MG63 (cell line): ENCODE data around the gene SLC6A12. TPM values are rescaled to one million over a fixed set of nuclear protein-coding genes. Genes with fewer than 3 reads are reported as not detected.
"Not testable (repeated sequence)": the region's sequence is repeated elsewhere in the genome, so short reads cannot be mapped to it uniquely, and the experiment has no call there.

ENCODE experiments used
- DNase-seq: peaks from one replicate; pipeline ENCODE4 v3.0.0-alpha.2; 2020
- H3K27me3 ChIP-seq: fragments of 250-450 bp; sonication (Bioruptor Pico); 2 replicates; pipeline ENCODE4 v1.5.1; 2020; ENCODE audit warnings: mild to moderate bottlenecking, moderate library complexity
- H3K36me3 ChIP-seq: fragments of 250-450 bp; sonication (Bioruptor Pico); 2 replicates; pipeline ENCODE4 v1.5.1; 2020; ENCODE audit warnings: mild to moderate bottlenecking, moderate library complexity
- H3K4me3 ChIP-seq: fragments of 250-450 bp; sonication (Bioruptor Pico); 2 replicates; pipeline ENCODE4 v1.5.1; 2020; ENCODE audit warnings: mild to moderate bottlenecking, moderate library complexity
- H3K9me3 ChIP-seq: fragments of 250-450 bp; sonication (Bioruptor Pico); 2 replicates; pipeline ENCODE4 v1.5.1; 2020; ENCODE audit warnings: mild to moderate bottlenecking, moderate library complexity
- total RNA-seq: library from RNA; depleted of rRNA; stranded (reverse); fragments of >200 nt; shearing (Covaris generic); gene quantifications from 2 replicates; pipeline ENCODE4 v1.2.3, GENCODE V29; 2014; ENCODE audit warnings: low replicate concordance

SLC6A12 gene
- total RNA-seq, 1 experiment from 2014 or later = not detected

DNA sequence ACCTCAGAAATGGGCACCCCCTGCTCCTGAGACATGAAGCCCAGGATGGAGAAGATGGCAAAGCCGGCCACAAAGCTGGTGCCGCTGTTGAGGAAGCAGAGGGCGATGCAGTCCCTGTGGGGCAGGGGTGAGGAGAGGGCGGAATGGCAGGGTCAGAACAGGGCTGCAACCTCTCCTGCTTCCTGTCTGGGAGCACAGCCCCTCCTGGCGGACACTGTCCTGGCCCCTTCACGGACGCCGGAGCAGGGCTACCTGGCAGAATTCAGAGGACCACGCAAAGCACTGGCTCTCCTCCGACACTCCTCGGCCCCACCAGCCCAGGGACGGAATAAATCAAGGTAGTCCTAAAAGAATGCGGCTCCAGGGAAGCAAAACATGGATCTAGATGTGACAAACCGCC lies 12.4 kb upstream of the SLC6A12 start:
- no peaks in the 10 kb centered on the region for H3K36me3 ChIP-seq
- no peaks in the 10 kb centered on the region for H3K9me3 ChIP-seq
- peaks cover 4% of the 10 kb centered on the region; the same call in 1 of the 2 replicates for H3K27me3 ChIP-seq
- no peak for DNase-seq
- no peak overlapping the region for H3K4me3 ChIP-seq

DNA sequence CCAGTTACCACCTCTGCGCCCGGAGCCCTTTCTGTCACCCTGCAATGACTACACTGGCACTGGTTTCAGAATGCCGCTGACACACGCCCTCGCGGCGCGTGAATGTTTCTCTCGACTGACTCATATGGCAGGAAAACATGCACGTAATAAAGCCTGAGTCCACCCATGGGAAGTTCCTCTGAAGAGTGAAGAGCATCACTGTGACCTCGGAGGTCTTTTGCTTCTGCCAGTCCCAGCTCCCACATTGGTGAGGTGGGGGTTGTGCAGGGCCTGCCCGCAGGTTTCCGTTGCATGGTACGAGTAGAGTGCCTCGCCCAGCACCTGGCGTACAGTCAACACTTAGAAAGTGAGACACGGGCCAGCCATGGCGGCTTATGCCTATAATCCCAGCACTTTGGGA lies 11.1 kb upstream of the SLC6A12 start:
- H3K36me3 ChIP-seq = no peaks in the 10 kb centered on the region
- H3K9me3 ChIP-seq = no peaks in the 10 kb centered on the region
- no peak for DNase-seq
- H3K27me3 ChIP-seq = 0 out of 2 replicates have a peak, but pooled peaks cover 2% of the 10 kb centered on the region
- H3K4me3 ChIP-seq = no peak overlapping the region

DNA sequence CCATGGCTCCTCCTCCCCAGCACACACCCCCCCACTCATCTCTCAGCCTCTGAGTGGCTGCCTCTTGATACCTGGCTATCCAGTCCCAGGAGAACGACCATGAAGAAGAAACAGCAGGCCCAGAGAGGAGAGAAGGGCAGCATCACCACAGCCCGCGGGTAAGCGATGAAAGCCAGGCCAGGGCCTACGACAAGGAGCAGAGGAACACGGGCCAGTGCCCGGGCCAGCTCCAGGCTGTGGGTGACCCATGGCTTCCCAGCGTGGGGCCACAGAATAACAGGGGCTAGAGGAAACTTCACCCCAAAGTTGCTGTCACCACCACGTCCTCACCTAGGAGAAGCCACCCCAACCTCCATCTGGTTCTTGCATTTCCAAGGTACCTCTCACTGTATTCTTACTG lies 10.4 kb upstream of the SLC6A12 start:
- Histone ChIP-seq H3K27me3 (0 out of 2 replicates have a peak, but pooled peaks cover 2% of the 10 kb centered on the region), H3K4me3 (no peak overlapping the region), H3K36me3 (no peaks in the 10 kb centered on the region), H3K9me3 (no peaks in the 10 kb centered on the region)
- no peak for DNase-seq

DNA sequence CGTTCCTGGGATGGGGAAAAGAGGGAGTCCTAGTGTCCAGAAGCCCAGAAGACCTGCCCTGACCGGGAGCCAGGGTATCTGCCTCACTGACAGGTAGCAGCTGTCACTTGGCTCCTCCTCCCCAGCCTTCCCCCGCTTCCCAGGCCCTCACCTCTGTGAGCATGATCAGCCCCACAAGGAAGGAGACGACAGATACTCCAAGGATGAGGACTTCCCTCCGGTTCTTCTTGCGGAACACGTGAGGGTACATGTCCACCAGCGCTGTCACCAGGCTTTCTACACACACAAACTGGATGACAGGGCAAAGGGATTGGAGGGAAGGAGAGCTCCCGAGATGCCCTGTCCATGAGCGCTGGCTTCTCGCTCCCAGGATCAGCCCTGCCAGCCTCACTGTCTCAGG lies 9.9 kb upstream of the SLC6A12 start:
- Histone ChIP-seq H3K36me3 (no peaks in the 10 kb centered on the region), H3K27me3 (0 out of 2 replicates have a peak, but pooled peaks cover 2% of the 10 kb centered on the region), H3K4me3 (no peak overlapping the region), H3K9me3 (no peaks in the 10 kb centered on the region)
- DNase-seq = no peak

DNA sequence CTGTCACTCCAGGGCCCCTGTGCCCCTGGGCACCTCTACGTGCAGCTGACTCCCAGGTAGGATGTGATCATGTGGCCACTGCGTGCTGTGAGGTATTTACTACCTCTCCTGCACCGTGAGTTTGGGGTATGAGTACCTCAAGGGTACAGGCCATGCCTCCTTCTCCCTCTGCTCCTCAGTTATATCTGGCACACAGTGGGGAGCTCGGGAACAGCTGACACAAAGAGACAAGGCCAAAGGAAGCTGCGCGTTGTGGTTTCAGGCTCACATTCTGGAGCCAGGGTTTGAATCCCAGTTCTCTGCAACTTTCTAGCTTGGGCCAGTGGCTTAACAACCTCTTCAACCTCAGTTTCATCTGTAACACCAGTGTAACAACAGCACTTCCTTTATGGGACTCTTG lies 7.8 kb upstream of the SLC6A12 start:
- H3K27me3 ChIP-seq = no peaks in the 10 kb centered on the region
- DNase-seq = no peak
- no peak overlapping the region for H3K4me3 ChIP-seq
- H3K36me3 ChIP-seq = no peaks in the 10 kb centered on the region
- no peaks in the 10 kb centered on the region for H3K9me3 ChIP-seq

DNA sequence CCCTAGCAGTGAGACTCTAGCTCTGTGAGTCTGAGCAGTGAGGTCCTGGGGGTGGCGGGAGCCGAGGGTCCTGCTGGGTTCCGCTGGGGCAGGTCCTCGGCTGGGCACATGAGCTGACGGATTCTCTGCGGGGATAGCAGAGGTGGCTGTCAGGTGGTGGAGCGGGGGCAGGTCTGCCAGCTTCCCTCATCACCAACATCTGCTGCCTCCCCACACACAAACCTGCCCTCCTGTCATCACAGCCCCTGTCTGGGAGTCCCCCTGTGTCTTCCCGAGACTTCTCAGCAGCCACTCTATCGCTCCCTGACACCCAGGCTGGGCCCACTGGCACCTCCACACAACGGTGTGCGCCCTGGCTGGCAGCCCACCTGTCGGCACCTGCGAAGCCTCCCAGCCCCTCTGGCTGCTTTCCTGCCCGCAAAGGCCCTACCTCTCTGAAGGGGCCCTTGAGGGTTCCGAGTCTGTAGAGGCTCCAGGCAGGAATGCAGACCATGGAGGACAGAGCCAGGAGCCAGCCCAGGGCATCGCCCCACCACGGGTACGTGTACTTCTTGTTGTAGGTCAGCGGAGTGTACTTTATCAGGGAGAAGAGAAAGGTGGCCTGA lies 7.1 kb upstream of the SLC6A12 start:
- Histone ChIP-seq H3K4me3 (no peak overlapping the region), H3K9me3 (no peaks in the 10 kb centered on the region), H3K27me3 (no peaks in the 10 kb centered on the region), H3K36me3 (no peaks in the 10 kb centered on the region)
- no peak for DNase-seq

DNA sequence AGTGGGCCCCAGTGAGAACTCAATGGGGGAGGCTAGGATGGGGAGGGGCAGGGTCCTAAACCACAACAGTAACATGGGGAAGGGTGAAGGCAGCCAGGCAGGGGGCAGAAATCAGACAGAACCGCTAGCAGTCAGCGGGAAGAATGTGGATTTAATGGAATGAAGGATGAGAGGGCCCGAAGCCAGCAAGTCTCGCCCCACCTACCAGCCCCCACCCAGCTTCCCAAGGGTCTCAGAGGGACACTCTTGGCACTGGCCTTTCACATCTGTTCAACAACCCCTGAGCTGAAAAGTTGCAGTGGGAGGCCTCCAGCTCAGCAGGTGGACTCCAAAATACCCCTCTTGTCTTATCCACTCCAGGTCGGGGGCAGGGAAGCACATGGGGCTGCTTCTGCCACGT lies 6.5 kb upstream of the SLC6A12 start:
- Histone ChIP-seq H3K4me3 (no peak overlapping the region), H3K9me3 (no peaks in the 10 kb centered on the region), H3K36me3 (no peaks in the 10 kb centered on the region), H3K27me3 (no peaks in the 10 kb centered on the region)
- DNase-seq = no peak

DNA sequence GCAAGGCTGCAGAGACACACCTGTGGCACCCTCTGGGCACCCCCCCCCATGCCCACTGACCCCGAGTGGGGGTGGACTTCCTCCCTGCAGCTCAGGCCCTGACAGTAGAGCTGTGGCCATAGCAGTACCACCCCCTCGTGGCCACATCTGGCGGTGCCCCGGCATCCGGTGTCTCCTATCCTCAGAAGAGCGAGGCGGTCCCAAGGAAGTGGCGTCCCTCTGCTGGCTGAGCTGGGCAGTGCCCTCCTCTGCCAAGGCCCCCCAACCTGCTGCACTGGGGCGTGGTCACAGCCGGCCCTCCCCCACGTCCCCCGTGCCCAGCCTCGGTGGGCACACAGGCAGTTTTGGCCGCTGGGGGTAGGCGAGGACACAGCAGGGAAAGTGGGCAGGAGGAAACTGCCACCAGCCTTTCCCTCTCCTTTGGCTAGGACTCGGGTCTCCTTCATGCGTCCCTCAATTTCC lies 6.0 kb upstream of the SLC6A12 start:
- Histone ChIP-seq H3K4me3 (no peak overlapping the region), H3K9me3 (no peaks in the 10 kb centered on the region), H3K36me3 (no peaks in the 10 kb centered on the region), H3K27me3 (no peaks in the 10 kb centered on the region)
- DNase-seq = peak; percentile 76

DNA sequence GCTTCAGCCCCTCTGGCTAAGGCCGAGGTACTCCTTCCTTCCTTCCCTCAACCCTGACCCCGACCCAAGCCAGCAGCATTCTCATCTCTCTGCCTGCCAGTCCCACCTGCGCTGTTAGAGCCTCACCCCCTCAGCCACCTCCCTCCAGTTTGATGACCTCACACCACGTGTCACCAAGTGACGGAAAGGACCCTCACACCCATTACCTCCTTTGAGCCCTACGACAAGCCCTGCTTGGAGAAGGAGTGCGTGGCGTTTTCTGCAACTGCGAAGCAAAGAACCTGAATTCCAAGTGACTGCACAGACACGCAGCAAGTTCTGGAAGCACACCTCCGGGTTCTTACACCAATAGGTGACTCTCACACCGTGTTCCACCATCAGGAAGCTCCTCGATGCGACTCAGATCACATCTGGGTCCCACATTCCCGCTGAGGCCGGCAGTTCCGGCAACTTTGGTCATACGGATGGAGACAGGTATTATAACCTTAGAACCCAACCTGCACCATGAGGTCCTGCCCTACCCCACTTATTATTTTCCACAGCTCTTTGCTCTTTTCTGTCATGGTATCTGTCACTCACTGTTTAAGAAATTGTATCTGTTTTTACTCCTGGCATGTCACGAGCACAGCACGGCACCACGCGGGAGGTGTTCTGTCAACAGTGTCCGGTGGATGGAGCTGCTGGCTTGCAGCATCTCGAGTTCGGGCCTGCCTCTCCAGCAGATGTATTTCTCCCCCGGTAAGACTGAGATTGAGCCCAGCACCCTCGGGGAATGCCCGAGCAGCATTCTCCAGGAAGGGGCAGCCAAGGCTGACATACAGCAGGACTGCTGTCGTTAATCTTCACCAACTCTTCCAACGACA lies 5.0 kb upstream of the SLC6A12 start:
- no peak for DNase-seq
- no peaks in the 10 kb centered on the region for H3K27me3 ChIP-seq
- H3K36me3 ChIP-seq = no peaks in the 10 kb centered on the region
- no peaks in the 10 kb centered on the region for H3K9me3 ChIP-seq
- H3K4me3 ChIP-seq = no peak overlapping the region

DNA sequence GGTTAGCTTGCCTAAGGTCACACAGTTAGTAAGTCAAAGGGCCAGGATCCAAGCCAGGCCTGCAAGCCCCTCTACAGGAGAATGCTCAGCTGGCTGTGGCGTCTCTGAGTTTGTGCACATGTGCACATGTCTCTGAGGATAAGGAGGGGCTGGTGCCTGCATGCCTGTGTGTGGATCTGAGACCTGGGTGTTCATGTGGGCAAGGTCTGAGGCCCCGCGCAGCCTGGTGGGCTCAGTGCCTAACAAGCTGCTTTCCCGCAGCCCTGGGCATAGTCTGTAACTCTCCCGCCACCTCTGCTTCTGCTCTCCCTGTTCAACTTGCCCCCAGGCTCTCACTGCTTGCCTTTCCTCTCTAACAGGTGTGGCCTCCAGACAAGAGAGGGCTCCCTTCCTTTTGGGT lies 4.3 kb upstream of the SLC6A12 start:
- Histone ChIP-seq H3K9me3 (no peaks in the 10 kb centered on the region), H3K36me3 (no peaks in the 10 kb centered on the region), H3K4me3 (no peak overlapping the region), H3K27me3 (no peaks in the 10 kb centered on the region)
- no peak for DNase-seq

DNA sequence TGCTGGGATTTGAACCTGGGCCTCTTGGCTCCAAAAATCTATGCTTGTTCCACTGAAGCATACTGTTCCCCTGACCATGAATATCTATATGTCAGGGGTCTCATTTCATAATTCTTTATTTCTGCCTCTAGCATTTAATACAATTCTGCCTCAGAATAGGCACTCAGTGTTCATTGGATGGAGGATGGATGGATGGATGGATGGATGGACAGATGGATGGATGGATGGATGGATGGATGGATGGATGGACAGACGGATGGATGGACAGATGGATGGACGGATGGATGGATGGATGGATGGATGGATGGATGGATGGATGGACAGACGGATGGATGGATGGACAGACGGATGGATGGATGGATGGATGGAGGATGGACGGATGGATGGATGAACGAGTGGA lies 3.1 kb upstream of the SLC6A12 start:
- H3K4me3 ChIP-seq, H3K27me3 ChIP-seq, DNase-seq, H3K36me3 ChIP-seq, H3K9me3 ChIP-seq: not testable (repeated sequence)

DNA sequence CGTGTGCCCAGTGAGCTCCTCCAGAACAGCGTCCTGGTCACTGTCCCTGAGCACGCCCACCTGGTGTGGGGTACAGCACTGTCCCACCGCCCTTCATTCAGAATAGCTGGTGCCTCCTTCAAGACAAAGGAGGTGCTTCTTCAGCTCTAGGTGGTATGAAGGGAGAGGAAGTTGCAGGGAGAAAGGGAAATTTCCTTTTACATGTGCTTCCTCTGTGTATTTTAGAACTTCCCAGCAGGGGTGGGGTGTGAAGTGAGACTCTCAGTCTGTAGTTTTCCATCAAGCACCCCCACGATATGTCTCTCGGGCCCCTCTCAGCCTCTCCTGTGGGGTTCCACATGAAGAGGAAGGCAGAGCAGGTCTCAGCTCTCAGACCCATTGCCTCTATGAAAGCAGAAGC lies 1.2 kb upstream of the SLC6A12 start:
- no peak for DNase-seq
- no peak overlapping the region for H3K4me3 ChIP-seq
- no peaks in the 10 kb centered on the region for H3K36me3 ChIP-seq
- peaks cover 2% of the 10 kb centered on the region; the same call in 1 of the 2 replicates for H3K27me3 ChIP-seq
- H3K9me3 ChIP-seq = no peaks in the 10 kb centered on the region

DNA sequence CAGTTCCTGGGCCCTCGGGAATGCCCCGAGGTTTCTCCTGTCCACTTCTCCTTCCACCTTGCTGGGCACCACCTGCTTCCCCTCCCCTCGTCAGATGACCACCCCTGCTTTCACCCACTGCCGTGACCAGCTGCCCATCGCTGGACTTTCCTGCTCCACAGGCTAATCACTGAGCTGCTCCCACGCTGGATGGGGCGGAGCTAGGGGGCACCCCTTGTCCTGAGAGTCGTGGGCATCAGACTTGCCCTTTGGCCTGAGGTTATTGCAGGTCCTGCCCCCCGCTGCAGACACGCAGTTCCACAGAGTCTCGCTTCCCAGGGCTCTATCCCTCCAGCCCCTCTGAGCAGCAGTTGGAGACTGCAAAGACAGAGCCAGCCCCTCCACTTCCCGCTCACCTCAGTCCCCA lies 427 bp downstream of the SLC6A12 start:
- Histone ChIP-seq H3K9me3 (no peaks in the 10 kb centered on the region), H3K4me3 (no peak overlapping the region), H3K27me3 (peaks cover 2% of the 10 kb centered on the region; the same call in 1 of the 2 replicates), H3K36me3 (no peaks in the 10 kb centered on the region)
- no peak for DNase-seq

DNA sequence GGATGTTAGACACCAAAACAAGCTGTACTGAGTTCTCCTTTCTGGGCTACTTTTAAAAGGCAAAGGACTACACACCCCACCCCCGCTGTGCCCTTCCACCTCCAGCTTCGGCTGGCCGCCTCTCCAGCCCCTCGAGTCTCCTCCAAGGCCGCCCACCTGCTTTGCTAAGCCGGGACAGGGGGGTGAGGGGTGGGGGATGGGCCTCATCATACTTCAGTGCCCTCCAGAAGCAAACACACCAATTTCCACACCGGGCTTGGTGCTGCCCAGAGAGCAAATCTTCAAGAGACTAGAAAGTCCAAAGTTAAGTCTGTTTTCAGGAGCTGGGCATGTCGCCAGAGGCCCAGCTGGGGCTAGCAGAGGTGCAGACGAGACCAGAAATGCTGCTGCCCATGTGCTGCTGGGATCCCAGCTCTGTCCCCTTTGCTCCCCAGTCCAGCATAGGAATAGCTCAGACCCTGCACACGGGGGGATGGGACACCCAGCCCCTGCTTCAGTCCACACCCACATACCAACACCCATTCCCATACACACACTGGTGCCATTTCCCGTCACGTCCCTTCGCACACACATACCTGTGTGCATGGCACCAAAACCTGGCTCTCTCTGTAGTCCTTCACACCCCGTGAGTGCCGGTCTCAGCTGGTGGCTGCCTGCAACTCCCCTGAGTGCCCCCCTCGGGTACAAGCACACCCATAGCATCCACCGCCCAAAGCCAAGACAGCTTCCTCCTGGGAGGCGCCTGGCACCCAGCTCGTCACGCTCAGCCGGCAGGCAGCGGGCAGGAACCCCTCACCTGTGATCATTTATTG lies 1.0 kb downstream of the SLC6A12 start:
- H3K4me3 ChIP-seq = no peak overlapping the region
- H3K27me3 ChIP-seq = peaks cover 2% of the 10 kb centered on the region; the same call in 1 of the 2 replicates
- DNase-seq = no peak

DNA sequence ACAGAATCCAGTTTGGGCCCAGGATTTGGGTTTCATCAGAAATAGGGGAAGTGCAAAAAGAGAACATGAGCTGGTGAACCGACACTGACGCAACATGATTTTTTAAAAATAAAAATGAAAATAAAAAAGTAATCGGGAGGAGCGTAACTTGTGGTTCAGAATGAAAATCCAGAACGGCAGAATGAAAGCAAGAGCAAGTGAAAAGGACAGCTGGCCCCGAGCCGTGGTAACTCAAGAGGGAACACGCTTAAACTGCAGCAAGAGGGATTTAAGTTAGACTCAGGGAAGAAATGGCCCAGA lies 1.6 kb downstream of the SLC6A12 start:
- Histone ChIP-seq H3K4me3 (no peak overlapping the region), H3K9me3 (no peaks in the 10 kb centered on the region), H3K27me3 (peaks cover 2% of the 10 kb centered on the region; the same call in 1 of the 2 replicates), H3K36me3 (no peaks in the 10 kb centered on the region)
- DNase-seq = no peak

More for the DNA sequence above, 1.0 kb downstream of the SLC6A12 start:
- Histone ChIP-seq H3K36me3 (no peaks in the 10 kb centered on the region), H3K9me3 (no peaks in the 10 kb centered on the region)

DNA sequence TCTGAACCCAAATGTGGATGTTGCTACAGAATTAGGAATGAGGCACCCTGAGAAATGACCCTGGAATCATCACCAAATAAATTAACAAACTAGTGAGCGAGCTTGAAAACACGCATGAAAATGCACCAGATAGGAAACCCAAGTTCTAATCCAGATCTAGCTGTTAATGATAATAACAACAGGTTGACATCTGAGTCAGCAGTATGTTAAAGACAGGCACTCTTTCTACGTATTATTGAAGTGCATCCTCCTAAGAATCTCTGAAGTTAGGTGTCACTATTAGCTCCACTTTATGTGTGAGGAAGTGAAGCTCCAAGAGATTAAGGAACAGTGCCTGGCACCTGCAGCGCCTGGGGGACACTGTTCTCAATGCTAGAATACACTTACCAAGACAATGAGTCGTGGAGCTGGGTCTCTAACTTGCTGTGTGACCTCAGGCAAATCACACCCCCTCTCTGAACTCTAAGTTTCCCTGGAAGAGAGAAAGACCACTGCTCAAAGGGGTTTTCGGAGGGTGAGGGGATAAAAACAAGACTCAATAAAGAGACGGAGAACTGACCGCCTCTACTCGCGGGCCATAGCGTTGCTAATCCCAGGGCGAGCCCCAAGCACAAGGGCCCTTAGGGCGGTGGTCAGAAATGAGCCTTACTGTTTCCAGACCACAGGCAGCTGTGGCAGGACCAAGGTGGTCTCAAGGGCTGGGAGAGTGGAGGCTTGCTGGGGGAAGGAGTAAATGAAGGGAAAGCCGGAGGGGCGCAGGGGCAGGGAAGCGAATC lies 2.1 kb downstream of the SLC6A12 start:
- H3K9me3 ChIP-seq = no peaks in the 10 kb centered on the region
- no peak for DNase-seq
- no peaks in the 10 kb centered on the region for H3K36me3 ChIP-seq
- H3K4me3 ChIP-seq = no peak overlapping the region
- peaks cover 2% of the 10 kb centered on the region; the same call in 1 of the 2 replicates for H3K27me3 ChIP-seq

DNA sequence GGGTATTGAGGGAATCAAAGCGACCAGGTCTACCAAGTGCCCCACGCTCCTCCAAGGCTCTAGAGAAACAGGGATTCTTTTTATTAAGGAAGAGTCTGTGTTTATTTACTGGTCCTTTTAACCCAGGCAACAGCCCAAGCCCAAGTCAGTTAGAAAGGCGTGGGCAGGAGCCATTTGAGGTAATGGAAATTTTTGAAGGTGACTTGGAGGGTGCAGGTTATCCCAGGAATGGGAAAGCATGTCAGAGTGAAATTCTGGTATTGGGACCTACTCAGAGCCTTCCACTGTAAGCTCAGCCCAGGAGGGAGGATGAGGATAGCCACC lies 2.9 kb downstream of the SLC6A12 start:
- H3K4me3 ChIP-seq = no peak overlapping the region
- H3K36me3 ChIP-seq = no peaks in the 10 kb centered on the region
- peaks cover 2% of the 10 kb centered on the region; the same call in 1 of the 2 replicates for H3K27me3 ChIP-seq
- no peak for DNase-seq
- H3K9me3 ChIP-seq = no peaks in the 10 kb centered on the region
